NCI-H1417 (cell line): ENCODE results near the gene PTP4A1.
"Not testable (repeated sequence)": the region's sequence is repeated elsewhere in the genome, so short reads cannot be mapped to it uniquely, and the experiment has no call there.

Source experiments
- DNase-seq, 3 experiments: peaks; one replicate each; lab custom pipeline; 2025; lab: John Stamatoyannopoulos, UW

Gene PTP4A1

DNA sequence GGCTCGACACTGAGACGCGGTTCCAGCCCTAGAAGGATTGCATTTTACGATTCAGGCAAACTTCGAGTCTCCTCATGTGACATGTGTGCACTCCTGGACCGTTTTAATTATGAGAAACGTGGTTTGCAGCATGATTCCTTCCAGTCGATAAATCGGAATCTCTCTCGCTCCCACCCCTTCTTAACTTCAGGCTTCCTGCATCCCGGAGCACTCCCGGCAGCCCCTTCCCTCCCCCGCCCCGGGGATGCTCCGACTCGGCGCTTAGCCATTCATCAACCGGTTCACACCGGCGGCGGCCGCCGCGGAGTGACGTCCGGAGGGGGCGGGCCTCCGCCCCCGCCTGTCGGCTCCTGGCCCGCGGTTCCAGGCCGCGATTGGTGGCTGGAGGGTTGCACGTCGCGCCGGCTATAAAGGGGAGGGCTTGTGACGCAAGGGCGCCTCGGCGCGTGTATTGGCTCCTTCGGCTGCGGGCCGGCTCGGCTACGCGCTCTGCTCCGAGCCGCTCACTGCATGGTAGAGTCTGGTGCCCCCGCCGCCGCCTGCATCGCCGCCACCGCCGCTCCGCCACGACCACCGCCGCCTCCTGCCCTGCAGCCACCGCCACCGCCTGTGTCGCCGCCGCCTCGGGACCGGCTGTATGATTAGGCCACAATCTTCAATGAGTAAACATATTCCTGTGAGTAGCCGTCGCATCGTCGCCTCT is at the start of gene PTP4A1, which contains the start of gene LOC128125822:
Gene PTP4A1, plus strand, starts transcription at position 437 of the 703 bp plus-strand sequence. CDS start 4,401 bp downstream, outside the sequence.
Gene LOC128125822, plus strand, starts transcription at position 437 of the 703 bp plus-strand sequence.
- peak; percentile 96 to 97 (median 97) for DNase-seq

- DNase-seq: not testable (repeated sequence)
These were observed 49.4 kb upstream of the PTP4A1 start for GRCh38 chr6:63522911-63523287.

DNA sequence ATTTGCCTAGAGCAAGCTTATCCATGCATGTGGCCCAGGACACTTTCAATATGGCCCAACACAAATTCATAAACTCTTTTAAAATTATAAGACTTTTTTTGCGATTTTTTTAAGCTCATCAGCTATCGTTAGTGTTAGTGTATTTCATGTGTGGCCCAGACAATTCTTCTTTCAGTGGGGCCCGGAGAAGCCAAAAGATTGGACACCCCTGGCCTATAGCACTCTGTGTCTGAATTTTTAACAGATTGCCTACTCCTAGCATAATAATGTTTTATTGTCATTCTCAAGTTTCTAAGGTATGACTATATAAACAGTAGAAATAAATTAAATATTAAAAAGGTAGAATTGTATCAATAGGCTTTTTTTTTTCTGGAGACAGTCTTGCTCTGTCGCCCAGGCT is 48.6 kb upstream of the PTP4A1 start:
- DNase-seq: no peak

DNA sequence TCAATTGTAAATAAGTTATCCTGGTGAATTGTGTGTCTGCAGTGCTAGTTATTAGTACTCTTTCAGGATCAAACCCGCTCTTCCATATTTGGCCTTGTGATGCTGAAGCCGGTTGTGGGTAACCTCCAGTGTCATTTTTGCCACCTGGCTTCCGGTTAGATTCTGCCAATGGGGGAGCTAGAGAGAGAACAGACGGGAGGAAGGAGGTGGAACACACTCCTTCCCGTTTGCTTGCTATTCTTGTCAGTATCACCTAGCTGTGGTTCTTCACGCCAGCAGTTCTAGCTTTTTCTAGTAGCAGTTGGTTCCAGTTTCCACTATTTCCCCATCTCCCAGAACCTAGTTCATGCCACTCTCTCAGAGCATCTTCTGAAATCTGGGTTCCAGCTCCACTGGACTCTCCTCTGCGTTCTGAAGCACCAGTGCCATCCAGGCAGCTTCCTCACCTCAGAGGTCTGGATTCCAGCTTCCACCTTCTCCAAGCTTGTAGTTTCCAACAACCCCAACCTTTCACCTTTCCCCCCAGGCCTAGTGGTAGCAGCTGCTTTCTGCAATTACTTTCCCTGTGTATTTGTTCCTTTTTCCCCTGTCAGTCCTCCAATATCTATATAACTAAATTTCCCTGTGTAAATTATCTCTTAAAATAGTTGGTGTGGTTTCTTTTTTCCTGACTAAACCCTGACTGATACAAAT is 46.9 kb upstream of the PTP4A1 start:
- DNase-seq: no peak

GRCh38 chr6:63526931-63527330 is 45.3 kb upstream of the PTP4A1 start:
- no peak for DNase-seq

DNA sequence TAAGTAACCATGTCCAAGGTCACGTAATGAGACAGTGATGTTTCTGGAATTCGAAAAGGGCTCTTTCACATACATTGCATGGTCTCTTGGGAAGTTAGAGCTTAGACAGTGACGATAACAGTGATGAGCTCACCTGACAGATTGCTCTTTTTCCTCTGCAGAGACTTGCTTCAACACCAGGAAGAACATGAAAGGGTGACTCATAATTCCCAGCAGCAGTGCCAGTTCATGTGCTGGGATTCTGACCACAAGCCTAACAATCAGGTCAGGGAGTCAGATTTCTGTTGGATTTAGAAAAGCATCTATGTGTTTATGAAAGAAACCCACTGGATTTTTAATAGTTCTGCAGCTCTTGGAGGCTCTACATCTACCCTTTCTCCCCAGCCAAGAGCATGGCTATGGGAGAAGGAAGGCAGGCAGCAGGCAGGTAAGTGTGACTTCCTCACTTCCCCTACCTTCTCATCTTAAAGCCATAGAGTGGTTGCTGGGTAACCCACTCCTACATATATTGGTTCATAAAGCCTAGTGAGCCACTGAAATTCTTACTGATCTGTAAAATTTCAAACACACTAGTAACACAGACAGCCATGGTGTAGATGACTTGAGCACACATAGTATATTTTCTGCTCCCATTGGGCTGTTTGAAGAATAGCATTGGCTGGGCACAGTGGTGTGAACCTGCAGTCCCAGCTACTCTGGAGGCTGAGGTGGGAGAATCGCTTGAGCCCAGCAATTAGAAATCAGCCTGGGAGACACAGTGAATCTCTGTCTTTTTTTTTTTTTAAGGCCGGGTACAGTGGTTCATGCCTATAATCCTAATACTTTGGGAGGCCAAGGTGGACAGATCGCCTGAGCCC is 44.4 kb upstream of the PTP4A1 start:
- no peak for DNase-seq

- no peak for DNase-seq
These were observed 42.8 kb upstream of the PTP4A1 start for GRCh38 chr6:63529498-63529897.

DNA sequence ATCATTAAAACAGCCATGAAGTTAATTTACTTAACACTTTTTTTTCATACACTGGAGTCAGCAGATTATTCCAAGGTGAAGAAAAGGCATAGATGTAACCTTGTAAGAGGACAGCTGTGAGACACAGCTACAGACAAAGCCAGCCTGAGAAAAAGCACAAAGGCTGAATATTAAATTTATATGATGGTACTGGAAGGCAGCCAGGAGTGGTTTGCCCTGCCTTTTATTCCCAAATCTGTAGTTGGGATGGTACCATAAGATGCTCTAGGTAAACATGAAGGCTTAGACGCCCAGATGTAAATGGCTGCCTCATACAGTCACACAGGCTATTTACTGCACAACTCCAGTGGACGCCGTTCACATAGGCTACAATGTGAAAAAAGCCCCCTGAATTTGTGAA is 42.1 kb upstream of the PTP4A1 start:
- DNase-seq: no peak

- DNase-seq: no peak
These were observed 41.3 kb upstream of the PTP4A1 start for GRCh38 chr6:63530991-63531390.

- DNase-seq: no peak
These were observed 39.3 kb upstream of the PTP4A1 start for GRCh38 chr6:63533026-63533425.

DNA sequence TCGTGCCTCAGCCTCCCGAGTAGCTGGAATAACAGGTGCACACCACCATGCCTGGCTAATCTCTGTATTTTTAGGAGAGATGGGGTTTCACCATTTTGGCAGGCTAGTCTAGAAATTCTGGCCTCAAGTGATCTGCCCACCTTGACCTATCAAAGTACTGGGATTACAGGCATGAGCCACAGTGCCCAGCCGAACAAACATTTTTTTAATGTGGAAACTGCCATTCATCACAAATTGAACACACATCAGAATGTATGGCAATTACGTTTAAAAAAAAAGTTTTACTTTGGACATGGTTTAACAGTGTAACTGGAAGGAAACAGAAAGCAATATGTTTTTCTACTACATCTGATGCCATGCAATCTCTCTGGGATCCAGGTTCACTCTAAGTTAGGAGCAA is 38.3 kb upstream of the PTP4A1 start:
- DNase-seq: no peak

- peak in 2 of 3 experiments; percentile 13 to 49 for DNase-seq
These were observed 34.9 kb upstream of the PTP4A1 start for GRCh38 chr6:63537201-63537958.

DNA sequence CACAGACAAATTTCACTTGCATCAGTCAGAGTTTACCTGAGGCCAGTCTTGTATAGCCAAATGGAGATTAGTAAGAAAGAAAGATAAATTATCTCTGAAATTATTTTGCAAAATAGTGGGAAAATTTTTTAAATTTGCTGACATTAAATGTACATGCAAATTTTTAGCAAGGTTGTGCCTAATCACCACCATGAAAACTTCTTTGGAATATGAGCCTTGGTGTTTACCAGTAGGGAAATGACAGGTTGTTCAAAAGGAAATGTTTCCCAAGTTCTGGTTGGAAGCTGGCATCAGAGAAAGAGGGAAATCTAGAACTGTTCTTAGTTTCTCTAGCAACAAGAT is 34.4 kb upstream of the PTP4A1 start:
- no peak for DNase-seq

DNA sequence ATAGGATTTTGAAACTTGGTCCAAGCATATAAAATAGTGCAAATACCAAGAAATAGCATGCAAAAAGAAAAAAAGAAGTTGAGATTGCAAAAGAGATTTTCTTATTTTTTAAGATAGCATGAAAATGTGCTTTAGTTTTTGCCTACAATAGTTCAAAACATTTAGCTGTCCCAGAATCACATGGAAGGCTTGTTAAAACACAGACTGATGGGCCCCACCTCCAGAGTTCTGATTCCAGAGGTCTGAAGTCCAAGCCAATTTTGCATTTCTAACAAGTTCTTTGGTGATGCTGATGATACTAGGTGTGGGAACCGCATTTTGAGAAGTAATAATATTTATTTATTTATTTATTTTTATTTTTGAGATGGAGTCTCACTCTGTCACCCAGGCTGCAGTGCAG is 33.7 kb upstream of the PTP4A1 start:
- no peak for DNase-seq

GRCh38 chr6:63543001-63543400 is 29.3 kb upstream of the PTP4A1 start:
- DNase-seq: no peak

DNA sequence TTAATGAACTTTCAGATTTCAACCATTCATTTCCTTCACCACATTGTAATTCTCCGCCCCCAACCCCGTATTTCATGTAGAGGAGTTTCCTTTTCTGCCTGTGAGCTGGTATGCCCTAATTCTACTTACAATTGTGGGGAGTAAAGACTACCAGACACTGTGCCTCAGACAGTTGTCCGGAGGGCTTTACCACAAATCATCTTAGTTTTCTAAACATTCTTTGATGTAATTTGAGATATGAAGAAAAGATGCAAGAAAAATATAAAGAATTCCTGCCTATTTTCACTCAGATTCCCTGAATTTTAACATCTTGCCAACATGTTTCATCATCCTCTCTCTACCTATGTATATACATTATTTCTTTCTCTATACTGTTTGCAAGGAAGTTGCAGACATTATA is 28.3 kb upstream of the PTP4A1 start:
- DNase-seq: no peak

- DNase-seq: no peak
These were observed 26.0 kb upstream of the PTP4A1 start for GRCh38 chr6:63546236-63546635.

GRCh38 chr6:63546697-63547096 is 25.6 kb upstream of the PTP4A1 start:
- DNase-seq: no peak

GRCh38 chr6:63549076-63549475 is 23.2 kb upstream of the PTP4A1 start:
- DNase-seq: no peak

DNA sequence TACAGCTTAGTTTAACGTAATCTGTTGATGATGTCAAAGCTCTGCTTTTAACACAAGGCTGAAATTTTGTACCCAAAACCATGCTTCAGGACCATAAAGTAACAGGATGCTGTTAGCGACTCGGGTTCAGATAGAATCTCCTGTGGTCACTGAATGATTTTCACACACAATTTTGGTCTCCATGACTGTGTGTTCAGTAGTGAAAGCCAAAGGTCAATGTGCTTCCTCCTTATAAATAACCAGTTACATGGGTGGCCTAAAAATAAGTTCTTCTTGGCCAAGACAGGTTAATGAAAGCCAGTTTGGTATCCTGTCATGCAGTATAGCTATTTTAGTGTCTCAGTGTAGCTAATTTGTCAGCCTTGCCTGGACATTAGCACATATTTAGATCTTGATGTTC is 19.1 kb upstream of the PTP4A1 start:
- DNase-seq: no peak

GRCh38 chr6:63553900-63554299 is 18.4 kb upstream of the PTP4A1 start:
- DNase-seq: no peak

DNA sequence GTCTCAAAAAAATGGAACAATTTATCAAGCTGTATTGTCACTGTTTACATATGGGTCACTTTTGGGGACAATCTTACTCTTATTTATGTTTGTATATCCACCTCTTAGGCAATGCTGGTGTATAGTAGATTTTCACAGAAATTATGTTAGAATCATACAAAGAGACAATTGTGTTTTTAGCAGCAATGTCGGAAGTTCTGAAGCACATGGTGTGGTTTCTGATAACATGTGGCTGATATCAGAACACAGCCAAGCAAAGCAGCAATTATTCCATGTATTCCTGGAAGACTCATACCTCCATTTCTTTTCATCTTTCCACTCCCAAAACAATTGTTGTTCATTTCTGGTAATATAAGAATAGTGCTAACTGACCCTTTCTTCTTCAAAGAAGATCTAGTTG is 17.5 kb upstream of the PTP4A1 start:
- DNase-seq: no peak
